GM19452 (cell line): ENCODE results near the gene ATG101.

Experiments used
- ATAC-seq: cut with Tn5 transposase; IDR thresholded peaks from one replicate; pipeline ENCODE4 v1.9.1; 2021; ENCODE audit not compliant: unreplicated experiment

ATG101 gene, protein sequence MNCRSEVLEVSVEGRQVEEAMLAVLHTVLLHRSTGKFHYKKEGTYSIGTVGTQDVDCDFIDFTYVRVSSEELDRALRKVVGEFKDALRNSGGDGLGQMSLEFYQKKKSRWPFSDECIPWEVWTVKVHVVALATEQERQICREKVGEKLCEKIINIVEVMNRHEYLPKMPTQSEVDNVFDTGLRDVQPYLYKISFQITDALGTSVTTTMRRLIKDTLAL

GRCh38 chr12:52069327-52070184 is at the start of gene ATG101:
Gene ATG101 (plus strand): TSS chr12:52069978. CDS start chr12:52073651, 3,673 bp downstream.
- peak; percentile 91 for ATAC-seq

DNA sequence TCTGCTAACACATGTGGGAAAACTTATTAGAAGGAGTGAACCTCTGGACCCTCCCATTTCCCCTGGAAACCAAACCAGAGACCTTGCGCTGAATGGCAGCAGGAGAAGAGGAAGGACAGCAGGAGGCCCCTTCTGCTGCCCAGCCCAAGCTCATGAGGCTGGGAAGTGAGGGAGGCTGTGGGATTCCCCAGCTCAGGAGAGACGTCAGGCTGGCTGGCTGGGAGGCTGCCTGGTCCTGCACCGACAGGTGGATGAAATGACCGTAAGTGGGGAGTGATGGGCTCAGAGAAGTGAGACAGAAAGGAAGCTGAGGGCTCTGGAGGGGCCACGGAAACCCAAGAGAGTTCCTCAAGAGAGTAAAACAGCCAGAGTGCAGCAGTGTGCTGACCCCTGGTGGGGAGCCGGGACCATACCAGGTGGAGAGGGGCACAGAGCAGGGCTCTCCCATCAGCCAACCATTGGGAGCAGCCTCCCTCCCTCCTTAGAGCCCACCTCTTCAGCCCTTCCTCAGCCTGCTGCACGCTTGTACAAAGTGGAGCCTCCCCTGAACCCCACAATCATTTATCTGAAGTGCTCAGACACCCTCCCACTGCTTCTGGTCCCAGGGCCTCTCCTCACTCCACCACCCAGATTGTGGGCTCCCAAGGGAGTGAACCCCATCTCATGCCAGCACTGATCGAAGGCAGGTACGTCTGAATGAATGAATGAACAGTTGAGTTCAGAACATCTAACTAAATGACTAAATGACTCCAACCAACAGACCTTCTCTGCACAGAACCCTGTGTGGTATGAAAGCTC is 49.0 kb upstream of the ATG101 start:
- no peak for ATAC-seq

GRCh38 chr12:52022841-52023181 is 47.0 kb upstream of the ATG101 start:
- no peak for ATAC-seq

GRCh38 chr12:52023182-52023975 is 46.4 kb upstream of the ATG101 start:
- no peak for ATAC-seq

DNA sequence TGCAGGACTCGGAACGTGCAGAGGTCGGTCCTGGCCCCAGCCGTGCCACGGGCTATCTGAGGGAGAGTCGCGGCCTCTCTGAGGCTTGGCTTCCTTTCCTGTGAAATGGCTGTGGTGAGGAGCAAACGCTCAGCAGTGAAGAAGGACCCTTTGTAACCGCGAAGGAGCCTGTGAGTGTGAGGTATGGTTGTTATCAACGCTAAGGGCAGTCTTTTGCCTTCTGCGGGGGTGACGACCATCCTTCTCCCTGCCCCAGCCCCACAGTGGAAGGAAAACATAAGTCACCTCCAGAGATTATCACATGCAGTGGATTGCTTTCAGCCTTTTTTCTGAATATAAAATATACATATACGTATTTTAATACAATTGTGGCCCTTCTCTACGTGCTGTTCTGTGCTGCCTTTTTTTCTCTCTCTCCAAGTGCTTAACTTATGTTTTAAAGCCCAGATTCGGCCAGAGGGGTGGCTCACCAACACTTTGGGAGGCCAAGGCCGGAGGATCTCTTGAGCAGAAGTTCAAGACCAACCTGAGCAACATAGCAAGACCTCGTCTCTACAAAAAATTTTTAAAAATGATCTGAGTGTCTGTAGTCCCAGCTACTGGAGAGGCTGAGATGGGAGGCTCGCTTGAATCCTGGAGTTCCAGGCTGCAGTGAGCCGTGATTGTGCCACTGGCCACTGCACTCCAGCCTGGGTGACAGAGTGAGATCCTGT is 45.6 kb upstream of the ATG101 start:
- no peak for ATAC-seq

GRCh38 chr12:52024845-52025230 is 44.9 kb upstream of the ATG101 start:
- ATAC-seq, result no peak

GRCh38 chr12:52026263-52026662 is 43.5 kb upstream of the ATG101 start:
- ATAC-seq, result no peak

DNA sequence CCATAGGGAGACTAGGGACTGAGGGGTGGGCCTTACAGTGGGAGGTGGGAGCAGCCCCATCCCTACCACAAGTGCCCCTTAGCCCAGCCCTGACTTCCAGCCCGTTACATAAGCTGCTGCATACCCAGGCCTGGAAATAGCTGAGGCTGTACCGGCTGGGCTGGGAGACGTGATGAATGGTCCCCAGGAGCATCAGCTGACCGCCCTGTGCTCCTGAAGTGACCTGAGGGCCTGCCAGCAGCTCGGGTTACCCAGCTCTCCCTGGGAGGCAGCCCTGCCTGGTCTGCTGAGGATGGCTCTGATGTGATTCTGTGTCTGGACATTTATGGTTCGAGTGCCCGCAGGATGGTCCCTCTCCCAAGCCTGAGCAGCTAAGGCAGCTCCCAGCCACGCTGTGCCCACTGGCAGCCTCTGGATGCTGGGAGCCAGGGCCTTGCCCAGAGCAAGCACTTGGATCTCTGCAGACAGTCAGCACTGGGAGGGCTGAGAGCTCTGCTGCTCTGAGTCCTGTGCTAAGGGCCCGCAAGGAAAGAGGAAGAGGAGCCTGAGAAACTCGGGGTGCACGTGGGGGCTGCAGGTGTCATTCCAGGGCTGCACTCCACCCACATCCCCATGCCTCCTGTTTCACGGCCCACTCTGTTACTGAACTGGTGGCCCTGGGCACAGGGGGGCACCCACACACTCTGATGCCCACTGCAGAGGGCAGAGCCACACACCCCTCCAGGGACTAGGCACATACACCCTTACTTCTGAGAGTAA is 42.5 kb upstream of the ATG101 start:
- ATAC-seq, result no peak

GRCh38 chr12:52029685-52030084 is 40.1 kb upstream of the ATG101 start:
- ATAC-seq, result no peak

DNA sequence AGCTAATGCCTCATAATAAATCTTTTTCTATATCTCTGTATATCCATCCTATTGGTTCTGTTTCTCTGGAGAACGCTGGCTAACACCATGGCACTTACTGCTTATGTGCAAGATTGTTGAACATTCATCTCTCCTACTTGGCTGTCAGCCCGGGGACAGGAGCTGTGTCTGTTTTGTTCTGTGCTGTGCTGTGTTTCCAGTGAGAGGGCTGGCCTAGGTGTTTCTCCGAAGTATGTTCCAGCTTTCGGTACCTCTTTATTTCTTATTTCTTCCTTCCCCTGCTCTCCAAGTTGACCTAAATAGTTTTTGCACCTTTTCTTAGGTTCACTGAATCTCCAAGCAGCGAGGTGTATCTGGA is 37.4 kb upstream of the ATG101 start:
- ATAC-seq, result no peak

DNA sequence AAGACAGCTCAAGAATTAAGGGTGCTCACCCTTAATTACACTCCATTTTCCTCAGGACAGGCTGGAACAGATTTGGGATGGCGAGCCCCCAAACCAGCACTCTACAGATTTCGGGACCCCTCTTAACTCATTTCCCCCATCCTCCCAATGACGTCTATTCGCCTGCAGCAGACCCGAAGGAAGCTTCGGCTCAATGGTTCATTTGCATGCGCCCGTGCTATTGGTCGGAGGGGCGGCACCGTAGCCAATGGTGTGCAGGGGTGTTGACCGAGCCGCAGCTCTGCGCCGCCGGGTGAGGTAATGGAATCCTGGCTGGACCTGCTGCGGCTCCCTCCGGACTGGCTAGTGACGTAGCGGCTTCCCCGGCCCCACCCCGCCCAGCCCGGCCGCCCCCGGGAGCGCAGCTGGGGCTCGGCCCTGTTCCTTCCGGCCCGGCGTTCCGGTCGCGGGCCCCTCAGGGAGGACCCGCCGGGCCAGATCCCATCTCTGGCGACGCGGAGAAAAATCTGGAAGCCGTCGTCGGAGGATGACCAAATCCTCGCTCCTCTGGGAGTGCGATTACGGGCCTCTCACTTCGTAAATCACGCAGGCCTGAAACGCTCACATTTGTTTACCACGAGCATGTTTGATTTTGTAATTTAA is 36.9 kb upstream of the ATG101 start:
- peak; percentile 86 for ATAC-seq

GRCh38 chr12:52033446-52034140 is 36.2 kb upstream of the ATG101 start:
- ATAC-seq, result no peak

- no peak for ATAC-seq
These were observed 34.6 kb upstream of the ATG101 start for GRCh38 chr12:52035190-52035589.

- no peak for ATAC-seq
These were observed 33.9 kb upstream of the ATG101 start for GRCh38 chr12:52035926-52036325.

DNA sequence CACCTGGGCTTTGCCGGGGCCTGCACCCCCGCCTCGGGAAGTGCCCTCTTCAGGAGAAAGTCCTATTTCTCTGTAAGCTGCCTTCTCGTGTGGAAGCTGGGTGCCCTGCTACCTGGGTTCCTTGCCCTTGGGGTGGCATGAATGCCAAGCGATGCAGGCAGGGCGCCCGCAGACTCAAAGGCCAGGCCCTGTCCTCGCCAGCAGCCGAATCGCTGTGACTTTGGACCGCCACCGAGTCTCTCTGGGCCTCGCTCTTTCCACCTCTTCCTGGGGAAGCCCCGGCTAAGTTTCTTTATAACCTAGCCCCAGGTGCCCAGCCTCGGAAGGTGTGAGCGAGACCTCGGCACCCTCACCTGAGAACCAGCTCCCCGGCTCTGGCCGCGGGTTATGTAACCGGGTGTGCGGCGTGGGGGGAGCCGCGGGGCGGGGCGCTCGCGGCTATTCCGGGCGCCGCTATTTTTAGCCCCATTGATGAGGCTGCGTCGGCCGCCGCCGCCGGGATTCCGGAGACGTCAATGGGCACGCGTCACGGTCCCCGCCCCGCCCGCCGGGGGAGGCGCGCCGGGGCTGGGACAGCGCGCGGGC is 33.1 kb upstream of the ATG101 start:
- peak; percentile 47 for ATAC-seq

DNA sequence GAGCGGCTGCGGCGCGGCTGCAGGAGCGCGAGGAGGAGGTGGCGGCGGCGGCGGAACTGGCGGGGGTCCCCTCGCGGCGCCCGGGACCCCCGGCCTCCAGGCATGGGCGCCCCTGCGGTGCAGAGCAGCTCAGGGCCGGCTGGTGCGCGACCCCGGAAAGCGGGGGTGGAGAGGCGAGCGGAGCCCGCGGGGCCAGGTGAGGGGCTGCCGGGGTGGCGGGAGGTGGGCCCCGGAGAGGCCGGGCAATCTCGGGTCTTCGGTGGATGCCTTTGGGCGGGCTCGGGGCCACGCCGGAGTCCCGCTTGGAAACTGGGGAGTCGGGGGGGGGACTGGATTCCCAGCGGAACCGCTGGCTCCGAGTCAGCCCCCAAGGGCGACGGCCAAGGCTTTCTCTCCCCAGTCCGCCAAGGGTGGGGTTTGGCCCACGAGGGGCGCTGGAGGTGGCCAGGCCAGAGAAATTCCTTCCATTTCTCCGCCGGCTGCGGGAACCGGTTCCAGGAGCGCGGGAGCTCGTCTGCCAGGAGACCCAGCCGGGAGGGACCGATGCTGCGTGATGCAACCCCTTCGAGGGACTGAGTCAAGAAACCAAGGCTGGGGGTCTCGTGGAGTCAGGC is 32.4 kb upstream of the ATG101 start:
- ATAC-seq, result no peak

DNA sequence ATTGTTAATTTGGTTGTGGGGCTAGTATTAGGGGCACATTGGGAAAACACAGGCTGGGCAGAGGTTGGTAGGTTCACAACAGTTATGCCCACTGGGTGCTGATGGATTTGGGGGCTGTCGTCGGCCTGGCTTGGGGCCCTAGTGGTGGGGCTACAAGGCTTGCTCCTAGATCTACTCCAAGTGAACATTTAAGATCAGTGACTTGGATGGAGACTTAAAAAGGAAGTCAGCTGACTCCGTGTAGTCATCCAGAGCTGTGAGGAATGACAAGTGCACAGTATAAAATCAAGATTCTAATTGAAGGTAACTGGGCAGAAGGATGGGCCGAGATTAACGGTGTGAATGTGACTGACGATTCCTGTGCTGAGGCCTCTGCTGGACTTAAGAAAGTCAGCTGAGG is 31.3 kb upstream of the ATG101 start:
- no peak for ATAC-seq

DNA sequence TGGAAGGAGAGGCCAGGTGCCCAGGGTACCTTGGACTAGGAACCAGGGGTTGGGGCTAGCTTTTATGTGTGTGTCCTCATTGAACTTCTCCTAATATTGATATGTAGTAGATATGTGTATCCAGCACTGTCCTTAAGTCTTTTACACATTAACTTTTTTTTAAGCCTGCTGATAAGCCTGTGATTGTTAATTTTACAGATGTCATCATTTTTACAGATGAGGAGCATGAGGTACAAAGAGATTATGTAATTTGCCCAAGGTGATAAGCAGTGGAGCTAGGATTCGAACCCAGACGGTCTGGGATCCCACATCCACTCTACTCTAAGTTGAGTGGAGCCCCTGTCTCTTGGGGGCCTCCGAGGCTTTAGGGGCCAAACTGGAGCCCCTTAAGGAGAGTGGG is 28.7 kb upstream of the ATG101 start:
- no peak for ATAC-seq
